ENCODE data around the gene PCSK9.

GRCh38 chr1:55051169-55051568 is 11.8 kb downstream of the PCSK9 start:
- TF ChIP-seq CTCF (IDR thresholded peaks at IDR 0.05; ENCODE audit: low read depth, low read length) (no peak), EZH2phosphoT487 (IDR thresholded peaks at IDR 0.05; ENCODE audit: low read depth) (no peak)

Measured in OCI-LY3 (cell line).